ENCODE results near the gene OR4K1.
"Not testable (repeated sequence)": the region's sequence is repeated elsewhere in the genome, so short reads cannot be mapped to it uniquely, and the experiment has no call there.

The OR4K1 gene

GRCh38 chr14:19930617-19931016 is at the start of gene OR4K1:
Gene OR4K1, plus strand, starts transcription at chr14:19930917. Its CDS starts 4,750 bp downstream, at chr14:19935667.
- FAIRE-seq = no peak

GRCh38 chr14:19895282-19895681 is 35.4 kb upstream of the OR4K1 start:
- FAIRE-seq = no peak

- no peak for FAIRE-seq
Observed at GRCh38 chr14:19900999-19901398, 29.7 kb upstream of the OR4K1 start.

- no peak for FAIRE-seq
Observed at GRCh38 chr14:19902409-19902808, 28.3 kb upstream of the OR4K1 start.

- FAIRE-seq = no peak
Observed at GRCh38 chr14:19906665-19907064, 24.1 kb upstream of the OR4K1 start.

- FAIRE-seq = no peak
Observed at GRCh38 chr14:19911114-19911513, 19.6 kb upstream of the OR4K1 start.

- FAIRE-seq = no peak
Observed at GRCh38 chr14:19917243-19917642, 13.5 kb upstream of the OR4K1 start.

GRCh38 chr14:19917955-19918518 is 12.7 kb upstream of the OR4K1 start:
- no peak for FAIRE-seq

GRCh38 chr14:19918553-19919264 is 12.0 kb upstream of the OR4K1 start:
- no peak for FAIRE-seq

- no peak for FAIRE-seq
Observed at GRCh38 chr14:19920021-19920657, 10.6 kb upstream of the OR4K1 start, which contains the start of gene OR4K5. Gene OR4K5, plus strand, starts transcription at chr14:19920607. Its CDS starts 0 bp downstream, at chr14:19920607.

GRCh38 chr14:19941668-19942067 is 11.0 kb downstream of the OR4K1 start:
- FAIRE-seq = no peak

- peak; percentile 75 for FAIRE-seq
Observed at GRCh38 chr14:19947413-19948090, 16.8 kb downstream of the OR4K1 start.

GRCh38 chr14:19949218-19949617 is 18.5 kb downstream of the OR4K1 start:
- no peak for FAIRE-seq

- not testable (repeated sequence) for FAIRE-seq
Observed at GRCh38 chr14:19969735-19970134, 39.0 kb downstream of the OR4K1 start.

GRCh38 chr14:19974844-19975243 is 44.1 kb downstream of the OR4K1 start:
- FAIRE-seq = no peak

GRCh38 chr14:19975291-19975690 is 44.6 kb downstream of the OR4K1 start, which contains the start of gene OR4K15:
Gene OR4K15, plus strand, starts transcription at chr14:19975591. Its CDS starts 0 bp downstream, at chr14:19975591.
- FAIRE-seq = no peak
